HG03439 (cell line): Measurements from ENCODE around the gene EBPL.
A peak's percentile ranks its signal among the peaks of the same experiment; 100 is the strongest.
"Not testable (repeated sequence)": the region's sequence is repeated elsewhere in the genome, so short reads cannot be mapped to it uniquely, and the experiment has no call there.

Source experiments
- ATAC-seq: cut with Tn5 transposase; IDR thresholded peaks from one replicate; pipeline ENCODE4 v1.9.1; 2021; ENCODE audit warnings: mild to moderate bottlenecking, moderate library complexity; ENCODE audit not compliant: unreplicated experiment

Gene EBPL

GRCh38 chr13:49636705-49637104 is 54.6 kb downstream of the EBPL start:
- ATAC-seq, result no peak

DNA sequence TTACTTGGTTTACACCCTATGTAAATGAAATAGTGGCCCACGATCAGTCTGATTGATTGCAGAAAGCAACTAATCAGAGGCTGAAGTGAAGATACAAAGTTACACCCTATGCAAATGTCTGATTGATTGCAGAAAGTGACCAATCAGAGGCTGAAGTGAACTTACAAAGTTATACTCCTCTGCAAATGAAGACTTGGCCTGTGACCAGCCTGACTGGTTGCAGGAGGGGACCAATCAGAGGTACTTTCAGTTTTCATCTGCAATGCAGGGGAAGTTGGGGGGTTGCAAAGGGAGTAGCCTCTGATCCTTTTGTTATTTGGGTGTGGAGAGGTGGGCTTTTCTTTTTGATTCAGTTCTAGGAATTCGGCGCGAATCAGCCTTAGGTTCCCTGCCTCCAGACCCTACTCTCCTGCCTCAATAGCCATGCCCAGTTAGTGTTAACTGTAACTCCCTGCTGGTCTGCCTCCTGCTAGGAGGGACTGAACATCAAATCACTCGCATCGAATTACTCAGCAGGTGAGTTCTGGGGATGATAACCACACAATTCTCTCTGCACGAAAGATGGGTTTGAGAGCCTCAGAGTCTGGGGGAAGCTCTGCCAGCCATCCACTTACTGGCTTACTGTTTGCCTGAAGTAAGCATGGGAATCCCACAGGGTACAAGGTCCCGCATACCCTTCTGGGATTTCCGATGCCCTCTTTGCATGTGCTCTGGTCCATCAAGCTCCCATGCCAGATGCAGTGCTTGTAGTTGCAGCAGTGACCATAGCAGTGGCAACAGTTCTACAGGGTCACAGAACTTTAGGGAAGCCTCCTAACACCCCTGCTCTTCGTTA is 55.5 kb downstream of the EBPL start:
- no peak for ATAC-seq

DNA sequence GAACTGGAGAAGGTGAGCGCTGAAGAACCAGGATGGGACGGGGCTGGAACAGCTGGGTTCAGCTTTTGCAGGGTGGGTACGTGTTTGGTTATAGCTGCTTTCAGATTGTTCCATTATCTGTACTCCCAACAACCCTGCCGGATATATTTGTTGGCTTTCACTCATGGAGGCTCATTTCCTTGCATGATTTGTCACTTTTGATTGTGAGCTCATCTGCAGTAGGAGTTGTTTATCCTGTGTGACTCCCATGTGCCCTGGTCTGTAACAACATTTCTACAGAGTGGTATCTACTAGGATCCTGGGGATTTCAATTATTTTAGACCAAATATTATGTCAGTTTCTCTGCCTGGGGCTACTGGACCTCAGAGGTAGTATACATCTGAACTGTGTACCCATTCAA is 57.6 kb downstream of the EBPL start:
- ATAC-seq, result no peak

- ATAC-seq, result no peak
Observed at GRCh38 chr13:49632156-49632555, 59.1 kb downstream of the EBPL start.

DNA sequence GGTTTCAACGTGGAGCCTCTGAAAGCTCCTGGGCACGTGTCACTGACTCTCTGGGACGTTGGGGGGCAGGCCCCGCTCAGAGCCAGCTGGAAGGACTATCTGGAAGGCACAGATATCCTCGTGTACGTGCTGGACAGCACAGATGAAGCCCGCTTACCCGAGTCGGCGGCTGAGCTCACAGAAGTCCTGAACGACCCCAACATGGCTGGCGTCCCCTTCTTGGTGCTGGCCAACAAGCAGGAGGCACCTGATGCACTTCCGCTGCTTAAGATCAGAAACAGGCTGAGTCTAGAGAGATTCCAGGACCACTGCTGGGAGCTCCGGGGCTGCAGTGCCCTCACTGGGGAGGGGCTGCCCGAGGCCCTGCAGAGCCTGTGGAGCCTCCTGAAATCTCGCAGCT is 60.7 kb downstream of the EBPL start:
- ATAC-seq, result no peak

DNA sequence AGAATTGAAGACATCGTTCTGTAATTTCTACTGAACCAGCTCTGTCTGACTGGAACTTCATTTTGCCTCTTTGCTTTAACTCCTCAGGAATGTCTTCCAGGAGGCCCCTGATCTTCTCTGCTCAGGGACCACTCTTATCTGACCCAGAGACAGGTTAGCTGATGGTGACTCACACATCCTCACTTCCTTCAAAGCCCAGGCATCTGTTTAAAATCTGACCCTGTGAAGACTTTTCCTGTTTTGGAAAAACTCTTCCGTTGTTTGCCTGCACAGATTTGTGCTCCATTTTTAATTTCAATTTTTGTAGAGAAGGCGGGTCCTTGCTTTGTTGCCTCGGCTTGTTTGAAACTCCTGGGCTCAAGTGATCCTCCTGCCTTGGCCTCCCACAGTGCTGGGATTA is 61.3 kb downstream of the EBPL start:
- no peak for ATAC-seq

DNA sequence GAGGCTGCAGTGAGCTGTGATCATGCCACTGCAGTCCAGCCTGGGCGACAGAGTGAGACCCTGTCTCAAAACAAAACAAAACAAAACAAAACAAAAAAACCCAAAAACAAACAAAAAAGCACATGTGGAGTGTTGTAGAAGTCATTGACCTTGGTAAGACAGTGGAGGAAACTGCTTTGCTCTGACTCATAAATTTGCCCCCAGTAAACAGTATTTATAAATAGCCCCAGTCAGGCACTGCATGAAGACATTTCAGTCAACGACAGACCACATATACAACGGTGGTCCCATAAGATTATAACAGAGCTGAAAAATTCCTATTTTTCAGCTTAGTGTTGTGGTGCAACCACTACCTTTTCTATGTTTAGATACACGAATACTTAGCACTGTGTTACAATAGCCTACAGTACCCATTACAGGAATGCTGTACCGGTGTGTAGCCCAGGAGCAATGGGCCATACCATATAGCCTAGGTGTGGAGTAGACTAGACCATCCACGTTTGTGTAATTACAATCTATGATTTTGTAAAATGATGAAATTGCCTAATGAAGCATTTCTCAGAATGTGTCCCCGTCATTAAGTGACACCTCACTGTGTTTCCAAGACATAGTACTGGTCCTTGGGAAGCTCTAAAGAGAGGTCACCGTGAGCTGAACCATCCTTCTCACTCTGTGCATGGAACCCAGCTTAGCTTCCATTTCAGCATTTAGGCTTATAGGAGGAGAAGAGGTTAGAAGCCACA is 61.9 kb downstream of the EBPL start:
- ATAC-seq, result no peak

DNA sequence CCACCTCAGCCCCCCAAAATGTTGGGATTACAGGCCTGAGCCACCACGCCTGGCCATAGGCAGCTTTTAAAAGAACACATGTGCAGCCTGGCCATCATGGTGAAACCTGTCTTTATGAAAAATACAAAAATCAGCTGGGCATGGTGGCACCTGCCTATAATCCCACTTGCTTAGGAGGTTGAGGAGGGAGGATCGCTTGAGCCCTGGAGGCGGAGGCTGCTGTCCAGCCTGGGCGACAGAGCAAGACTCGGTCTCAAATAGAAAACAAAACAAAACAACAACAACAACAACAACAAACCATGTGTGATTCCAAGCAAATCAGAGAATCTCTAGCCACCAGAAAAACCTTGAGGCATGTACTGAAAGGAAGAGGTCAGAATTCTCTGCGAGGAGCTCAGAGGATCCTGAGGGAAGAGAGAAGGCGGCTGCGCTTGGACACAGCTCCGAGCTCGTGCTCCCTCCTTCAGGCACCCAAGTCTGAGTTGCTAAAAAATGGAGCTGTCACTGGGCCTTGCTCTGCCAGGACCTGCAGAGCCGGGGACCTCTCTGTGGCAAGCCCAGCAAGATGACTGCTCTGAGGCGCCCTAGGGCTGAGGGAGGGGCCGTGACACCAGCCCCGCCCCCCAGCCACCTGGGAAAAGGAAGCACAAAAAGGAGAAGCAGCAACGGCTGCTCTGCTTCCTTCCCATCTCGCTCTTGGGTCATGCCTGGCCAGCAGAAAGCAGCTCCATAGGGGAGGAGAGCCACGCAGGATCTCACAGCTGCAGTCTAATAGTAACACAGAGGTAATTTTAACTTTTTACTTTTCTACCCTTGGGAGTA is 63.2 kb downstream of the EBPL start, which contains the start of gene ARL11:
ARL11 (plus strand) TSS at position 677 of the 822 bp plus-strand sequence. CDS start 1,941 bp downstream, outside the sequence.
- peak; percentile 79 for ATAC-seq

- no peak for ATAC-seq
Observed at GRCh38 chr13:49625392-49626079, 65.8 kb downstream of the EBPL start.

GRCh38 chr13:49624229-49624628 is 67.1 kb downstream of the EBPL start:
- ATAC-seq, result no peak

DNA sequence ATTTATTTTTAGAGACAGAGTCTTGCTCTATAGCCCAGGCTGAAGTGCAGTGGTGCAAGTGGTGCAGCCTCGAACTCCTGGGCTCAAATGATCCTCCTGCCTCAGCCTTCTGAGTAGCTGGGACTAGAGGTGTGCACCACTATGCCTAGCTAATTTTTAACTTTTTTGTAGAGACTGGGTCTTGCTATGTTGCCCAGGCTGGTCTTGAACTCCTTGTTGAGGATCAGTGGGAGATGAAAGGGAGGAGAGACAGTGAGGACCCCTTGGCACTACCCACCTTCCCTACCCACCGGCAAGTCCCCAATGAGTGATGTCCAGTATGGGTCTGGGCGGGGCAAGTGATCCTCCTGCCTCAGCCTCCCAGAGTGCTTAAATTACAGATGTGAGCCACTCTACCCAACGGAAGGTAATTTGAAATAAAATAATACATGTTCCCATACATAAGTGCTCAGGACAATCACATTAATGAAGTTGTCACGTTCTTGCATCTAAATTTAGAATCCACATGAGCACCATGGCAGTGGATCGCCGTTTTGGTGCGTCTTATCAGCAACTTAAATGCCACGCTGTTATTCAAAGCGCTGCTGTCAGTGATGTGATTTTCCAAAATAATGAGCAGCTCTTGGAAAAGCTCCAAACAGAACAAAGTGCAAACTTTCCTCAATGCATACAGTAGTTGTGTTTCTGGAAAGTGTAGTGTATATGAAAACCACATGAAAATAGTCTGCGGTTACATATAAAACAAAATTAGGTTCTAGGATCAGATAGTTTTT is 68.9 kb downstream of the EBPL start:
- no peak for ATAC-seq

GRCh38 chr13:49620170-49620621 is 71.1 kb downstream of the EBPL start:
- no peak for ATAC-seq

DNA sequence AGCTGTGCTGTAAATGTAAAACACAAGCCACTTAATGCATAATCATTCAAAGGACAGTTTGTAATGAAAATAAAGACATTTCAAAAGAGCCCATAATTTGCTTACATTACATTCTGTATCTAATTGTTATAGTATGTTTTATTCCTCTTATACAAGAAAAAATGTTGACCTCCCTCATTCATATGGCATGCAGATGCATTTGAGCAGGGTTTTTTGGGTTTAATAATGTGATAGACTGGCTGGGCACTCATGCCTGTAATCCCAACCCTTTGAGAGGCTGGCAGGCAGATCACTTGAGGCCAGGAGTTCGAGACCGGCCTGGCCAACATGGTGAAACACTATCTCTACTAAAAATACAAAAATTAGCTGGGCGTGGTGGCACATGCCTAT is 74.6 kb downstream of the EBPL start:
- no peak for ATAC-seq

- ATAC-seq, result no peak
Observed at GRCh38 chr13:49615836-49616675, 75.2 kb downstream of the EBPL start.

DNA sequence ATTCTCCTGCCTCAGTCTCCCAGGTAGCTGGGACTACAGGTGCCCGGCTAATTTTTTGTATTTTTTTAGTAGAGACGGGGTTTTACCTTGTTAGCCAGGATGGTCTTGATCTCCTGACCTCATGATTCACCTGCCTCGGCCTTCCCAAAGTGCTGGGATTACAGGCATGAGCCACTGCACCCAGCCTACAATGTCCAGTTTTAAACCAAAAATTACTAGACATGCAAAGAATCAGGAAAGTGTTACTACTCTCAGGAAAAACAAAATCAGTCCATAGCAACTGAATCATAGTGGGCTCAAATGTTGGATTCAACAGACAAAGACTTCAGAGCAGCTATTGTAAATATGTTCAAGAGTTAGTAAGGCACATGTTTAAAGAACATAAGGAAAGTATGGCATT is 79.2 kb downstream of the EBPL start:
- ATAC-seq, result not testable (repeated sequence)
